Amygdala (tissue), 56 donors: ENCODE data around the gene KPNB1.
A peak's percentile ranks its signal among the peaks of the same experiment; 100 is the strongest.

Experiments used
- DNase-seq, 56 donors: peaks; one replicate each; lab custom pipeline; 2025; lab: John Stamatoyannopoulos, UW

The KPNB1 gene

DNA sequence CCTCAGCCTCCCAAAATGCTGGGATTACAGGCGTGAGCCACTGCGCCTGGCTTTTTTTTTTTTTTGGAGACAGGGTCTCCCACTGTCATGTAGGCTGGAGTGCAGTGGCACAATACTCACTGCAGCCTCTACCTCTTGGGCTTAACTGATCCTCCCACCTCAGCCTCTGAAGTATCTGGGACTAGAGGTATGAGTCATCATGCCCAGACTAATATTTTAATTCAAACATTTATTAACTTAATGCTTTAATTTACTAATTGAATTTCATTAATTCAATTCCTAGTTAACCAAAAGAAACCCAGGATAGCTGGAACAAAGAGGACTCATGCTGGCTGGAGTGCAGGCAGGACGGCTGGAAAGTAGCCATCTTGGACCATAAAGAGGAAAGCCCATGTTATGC, 14.0 kb upstream of the KPNB1 start:
- DNase-seq: no peak

DNA sequence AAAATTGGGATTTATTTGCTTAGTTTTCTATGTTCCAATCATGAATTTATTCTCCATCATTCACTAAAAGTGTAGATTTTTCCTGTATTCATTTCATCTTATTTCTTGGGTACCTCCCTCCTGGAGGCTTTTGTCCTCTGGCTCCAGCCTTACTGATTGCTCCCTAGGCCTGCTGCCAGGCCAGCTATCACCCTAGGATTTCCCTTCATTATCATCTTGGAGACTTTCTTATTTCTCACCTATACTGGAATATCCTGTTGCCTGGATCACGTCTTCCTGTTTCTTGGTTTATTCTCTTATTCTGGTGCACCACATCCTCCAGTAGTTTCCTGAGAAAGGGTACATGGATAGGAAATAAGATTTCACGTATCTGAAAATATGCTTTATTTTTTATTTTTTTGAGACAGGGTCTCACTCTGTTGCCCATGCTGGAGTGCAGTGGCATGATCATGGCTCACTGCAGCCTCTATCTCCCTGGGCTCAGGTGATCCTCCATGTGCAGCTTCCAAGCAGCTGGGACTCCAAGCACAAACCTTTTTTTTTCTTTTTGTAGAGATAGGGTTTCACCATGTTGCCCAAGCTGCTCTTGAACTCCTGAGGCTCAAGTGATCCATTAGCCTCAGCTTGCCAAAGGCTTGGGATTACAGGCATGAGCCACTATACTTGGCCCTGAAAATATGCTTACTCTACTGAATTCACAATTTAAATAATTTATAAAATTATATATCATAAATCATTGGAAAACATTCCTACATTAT, 13.3 kb upstream of the KPNB1 start:
- DNase-seq: no peak

DNA sequence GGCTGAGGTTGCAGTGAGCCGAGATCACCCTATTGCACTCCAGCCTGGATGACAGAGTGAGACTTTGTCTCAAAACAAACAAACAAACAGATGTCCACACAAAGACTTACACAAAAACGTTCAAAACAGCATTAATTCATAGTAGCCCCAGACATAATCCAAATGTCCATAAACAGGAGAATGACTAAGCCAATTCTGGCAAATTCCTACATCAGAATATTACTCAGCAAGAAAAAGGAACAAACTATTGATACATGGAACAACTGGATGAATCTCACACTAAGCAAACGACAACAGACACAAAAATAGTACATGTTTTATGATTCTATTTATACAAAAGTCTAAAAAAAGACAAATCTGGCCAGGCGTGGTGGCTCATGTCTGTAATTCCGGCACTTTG, 10.8 kb upstream of the KPNB1 start:
- DNase-seq: no peak

DNA sequence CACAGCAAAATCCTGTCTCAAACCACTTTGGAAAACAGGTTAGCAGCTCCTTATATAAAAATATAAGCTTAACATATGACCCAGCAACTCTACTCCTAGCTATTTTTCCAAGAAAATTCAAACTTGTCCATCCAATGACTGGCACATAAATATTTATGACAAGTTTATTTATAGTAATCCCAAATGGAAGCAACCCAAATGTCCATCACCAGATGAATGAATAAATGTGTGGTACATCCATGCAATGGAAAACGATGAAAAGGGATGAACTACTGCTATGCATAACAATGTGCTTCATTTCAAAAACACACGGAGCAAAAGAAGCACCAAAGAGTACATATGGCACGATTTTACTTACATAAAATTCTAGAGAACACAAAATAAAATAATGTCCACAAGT, 9.6 kb upstream of the KPNB1 start:
- DNase-seq: no peak

DNA sequence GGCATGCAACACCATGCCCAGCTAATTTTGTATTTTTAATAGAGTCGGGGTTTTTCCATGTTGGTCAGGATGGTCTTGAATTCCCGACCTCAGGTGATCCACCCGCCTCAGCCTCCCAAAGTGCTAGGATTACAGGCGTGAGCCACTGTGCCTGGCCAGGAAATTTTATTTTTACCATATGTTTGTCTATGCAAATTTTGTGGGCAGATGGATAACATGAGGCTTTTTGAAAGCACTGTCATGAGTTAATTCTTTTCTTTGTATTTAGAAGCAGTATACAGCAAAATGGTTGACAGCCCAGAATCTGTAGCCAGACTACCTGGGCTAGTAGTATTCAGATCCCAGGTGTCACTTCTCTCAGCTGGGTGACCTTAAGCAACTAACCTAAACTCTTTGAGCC, 8.5 kb upstream of the KPNB1 start:
- DNase-seq: no peak

DNA sequence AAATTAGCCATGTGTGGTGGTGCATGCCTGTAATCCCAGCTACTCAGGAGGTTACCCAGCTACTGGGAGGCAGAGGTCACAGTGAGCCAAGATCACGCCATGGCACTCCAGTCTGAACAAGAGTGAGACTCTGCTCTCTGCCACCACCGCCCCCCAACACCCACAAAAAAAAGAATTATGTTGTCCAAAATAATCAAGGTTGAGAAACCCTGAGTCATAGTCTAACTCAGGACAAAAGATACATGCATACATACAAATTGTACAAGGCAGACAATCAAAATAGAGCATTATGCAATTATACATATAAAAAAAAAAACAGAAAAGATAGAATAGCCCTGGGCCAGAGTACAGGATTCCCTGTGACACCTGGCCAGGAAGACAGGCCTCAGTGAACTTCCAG, 6.6 kb upstream of the KPNB1 start:
- DNase-seq: no peak

DNA sequence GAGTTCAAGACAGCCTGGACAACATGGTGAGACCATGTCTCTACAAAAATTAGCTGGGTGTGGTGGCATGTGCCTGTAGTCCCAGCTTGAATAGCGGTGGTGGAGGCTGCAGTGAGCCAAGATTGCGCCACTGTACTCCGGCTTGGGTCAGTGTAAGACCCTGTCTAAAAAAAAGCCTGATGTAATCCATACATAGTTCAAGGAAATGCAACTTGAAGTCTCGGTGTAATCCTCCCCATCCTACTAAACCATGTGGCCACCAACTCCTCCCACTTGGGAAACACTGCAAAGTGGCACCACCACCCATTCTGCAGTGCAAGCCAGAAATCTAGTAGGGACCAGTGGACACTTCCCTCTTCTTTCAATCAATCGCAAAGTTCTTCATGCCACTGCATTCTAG, 5.4 kb upstream of the KPNB1 start:
- DNase-seq: no peak

DNA sequence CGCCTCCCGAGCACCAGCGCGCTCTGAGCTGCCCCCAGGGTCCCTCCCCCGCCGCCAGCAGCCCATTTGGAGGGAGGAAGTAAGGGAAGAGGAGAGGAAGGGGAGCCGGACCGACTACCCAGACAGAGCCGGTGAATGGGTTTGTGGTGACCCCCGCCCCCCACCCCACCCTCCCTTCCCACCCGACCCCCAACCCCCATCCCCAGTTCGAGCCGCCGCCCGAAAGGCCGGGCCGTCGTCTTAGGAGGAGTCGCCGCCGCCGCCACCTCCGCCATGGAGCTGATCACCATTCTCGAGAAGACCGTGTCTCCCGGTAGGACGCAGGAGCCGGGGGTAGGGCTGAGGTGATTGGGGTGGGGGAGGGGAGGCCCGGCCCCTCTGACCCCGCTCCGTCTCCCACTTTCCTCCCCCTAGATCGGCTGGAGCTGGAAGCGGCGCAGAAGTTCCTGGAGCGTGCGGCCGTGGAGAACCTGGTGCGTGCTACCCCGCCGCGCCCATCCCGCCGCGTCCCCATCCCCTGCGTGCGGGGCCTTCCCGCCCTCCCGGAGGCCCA, 329 bp downstream of the KPNB1 start:
- DNase-seq: peak in 5 of 56 donors; percentile 25 to 82 (median 44)

DNA sequence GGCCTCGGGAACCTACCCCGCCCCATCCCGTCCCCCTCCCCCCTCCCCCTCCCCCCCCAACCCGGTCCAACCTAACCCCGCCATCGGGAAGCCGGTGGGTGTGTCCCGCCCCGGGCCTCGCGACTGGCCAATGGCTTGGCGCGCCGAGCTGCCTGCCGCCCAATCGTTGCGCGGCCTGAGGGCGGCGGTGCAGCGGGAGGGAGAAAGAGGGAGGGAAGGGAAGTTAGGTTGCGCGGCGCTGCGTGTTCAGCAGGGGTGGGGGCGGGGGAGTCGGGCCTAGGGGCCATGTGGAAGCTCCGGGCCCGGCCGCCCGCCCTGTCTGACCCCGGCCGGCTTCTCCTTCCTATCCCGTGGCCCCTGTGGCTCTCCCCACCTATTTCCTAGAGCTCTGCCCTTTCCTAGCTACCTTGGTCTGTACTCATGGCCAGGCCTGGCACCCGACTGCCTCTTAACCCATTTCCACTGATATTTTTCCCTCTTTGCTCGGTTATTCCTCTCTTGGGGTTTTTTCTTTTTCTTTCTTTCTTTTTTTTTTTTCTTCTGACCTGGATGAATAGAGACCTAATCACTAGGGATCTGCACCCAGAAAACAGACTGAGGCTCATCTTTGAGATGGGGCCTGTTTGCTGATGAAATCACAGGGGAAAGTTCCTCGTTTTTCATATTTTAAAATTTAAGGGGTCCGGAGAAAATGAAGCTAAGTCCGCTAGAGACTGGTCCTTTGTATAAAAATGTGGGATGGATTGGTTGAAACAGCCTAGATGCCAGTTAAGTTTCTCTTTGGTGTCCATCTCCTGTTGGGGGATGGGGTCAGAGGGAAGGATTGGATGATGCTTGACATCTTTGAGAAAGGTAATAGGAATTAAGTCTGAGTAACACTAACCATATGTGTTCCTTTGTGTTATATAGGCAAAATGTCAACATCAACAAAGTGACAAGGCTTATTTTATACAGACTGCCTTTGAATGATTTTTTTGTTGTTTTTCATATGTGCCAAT, 1.1 kb downstream of the KPNB1 start:
- peak; percentile 50 to 96 (median 90) for DNase-seq

DNA sequence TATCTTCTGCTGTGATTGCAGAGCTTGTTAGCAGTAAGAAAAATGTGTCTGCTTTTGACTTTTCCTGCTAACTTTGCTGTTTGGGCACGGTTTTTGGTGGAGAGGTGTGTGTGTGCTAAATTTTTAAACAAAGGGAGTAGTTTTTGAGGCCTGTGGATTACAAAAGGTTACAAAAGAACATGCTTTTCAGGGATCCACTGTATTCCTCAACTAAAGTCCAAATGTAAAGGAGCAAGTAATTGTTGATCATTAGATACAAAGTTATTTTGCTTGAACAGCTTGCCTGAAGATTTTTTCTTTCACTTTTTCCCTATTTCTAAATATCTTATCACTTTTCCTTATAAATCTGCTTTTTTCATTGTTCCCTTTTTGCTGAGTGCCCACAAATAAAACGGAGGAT, 2.0 kb downstream of the KPNB1 start:
- DNase-seq: no peak

DNA sequence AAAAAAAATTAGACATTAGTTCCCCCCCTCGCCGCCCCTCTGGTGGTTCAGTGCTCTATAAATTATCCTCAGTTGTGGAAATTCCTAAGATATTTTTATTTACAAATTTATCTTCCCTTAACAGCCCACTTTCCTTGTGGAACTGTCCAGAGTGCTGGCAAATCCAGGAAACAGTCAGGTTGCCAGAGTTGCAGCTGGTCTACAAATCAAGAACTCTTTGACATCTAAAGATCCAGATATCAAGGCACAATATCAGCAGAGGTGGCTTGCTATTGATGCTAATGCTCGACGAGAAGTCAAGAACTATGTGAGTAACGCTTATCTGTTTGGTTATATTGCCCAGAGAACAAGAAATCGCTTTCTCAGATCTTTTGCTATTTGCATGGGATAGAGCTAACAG, 2.9 kb downstream of the KPNB1 start:
- DNase-seq: no peak

DNA sequence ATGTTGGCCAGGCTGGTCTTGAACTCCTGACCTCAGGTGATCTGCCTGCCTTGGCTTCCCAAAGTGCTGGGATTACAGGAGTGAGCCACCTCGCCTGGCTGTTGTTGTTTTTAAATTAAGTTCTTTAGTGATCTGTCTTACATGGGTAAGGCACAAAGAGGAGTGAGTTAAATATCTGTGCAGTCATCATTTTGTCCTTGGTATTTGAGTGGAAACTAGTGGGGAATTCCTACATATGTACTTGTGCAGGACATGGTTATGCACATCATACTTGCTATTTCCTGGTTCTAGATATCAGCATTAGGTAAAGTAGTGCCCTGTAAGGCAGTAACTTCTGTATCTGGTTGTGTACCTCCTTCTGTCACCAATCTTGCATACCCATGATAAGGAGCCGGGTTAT, 3.7 kb downstream of the KPNB1 start:
- DNase-seq: no peak

DNA sequence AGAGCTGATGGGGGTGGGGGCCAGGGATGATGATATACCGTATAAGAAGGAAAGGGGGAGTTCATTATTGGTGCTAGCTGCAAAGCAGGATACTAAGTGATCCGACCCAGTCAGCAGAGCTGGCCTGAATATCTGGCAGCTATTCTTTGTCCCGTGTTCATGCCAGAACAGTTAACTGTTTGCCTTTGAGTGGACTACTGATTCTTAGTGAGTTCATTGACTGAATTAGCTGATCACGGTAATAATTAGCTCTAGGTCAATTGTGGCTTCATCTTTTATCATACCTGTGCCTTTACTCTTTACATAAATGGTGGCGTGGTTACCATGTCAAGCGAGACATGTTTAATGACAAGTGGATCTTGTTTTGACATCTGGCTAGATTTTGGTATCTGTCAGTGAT, 5.3 kb downstream of the KPNB1 start:
- peak in 3 of 56 donors; percentile 2 to 9 (median 5) for DNase-seq

DNA sequence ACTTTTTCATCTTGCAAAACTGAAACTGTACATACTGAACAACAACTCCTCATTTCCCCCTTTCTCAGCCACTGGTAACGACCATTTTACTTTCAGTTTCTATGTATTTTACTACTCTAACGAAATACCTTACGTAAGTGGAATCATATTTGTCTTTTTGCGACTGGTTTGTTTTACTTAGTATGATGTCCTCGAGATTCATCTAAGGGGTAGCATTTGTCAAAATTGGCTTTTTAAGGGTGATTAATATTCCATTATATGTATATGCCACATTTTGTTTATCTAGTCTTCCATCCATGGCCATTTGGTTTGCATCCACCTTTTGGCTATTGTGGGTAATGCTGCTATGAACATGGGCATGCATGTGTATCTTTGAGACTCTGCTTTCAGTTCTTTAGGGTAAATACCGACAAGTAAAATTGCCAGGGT, 10.4 kb downstream of the KPNB1 start:
- no peak for DNase-seq

DNA sequence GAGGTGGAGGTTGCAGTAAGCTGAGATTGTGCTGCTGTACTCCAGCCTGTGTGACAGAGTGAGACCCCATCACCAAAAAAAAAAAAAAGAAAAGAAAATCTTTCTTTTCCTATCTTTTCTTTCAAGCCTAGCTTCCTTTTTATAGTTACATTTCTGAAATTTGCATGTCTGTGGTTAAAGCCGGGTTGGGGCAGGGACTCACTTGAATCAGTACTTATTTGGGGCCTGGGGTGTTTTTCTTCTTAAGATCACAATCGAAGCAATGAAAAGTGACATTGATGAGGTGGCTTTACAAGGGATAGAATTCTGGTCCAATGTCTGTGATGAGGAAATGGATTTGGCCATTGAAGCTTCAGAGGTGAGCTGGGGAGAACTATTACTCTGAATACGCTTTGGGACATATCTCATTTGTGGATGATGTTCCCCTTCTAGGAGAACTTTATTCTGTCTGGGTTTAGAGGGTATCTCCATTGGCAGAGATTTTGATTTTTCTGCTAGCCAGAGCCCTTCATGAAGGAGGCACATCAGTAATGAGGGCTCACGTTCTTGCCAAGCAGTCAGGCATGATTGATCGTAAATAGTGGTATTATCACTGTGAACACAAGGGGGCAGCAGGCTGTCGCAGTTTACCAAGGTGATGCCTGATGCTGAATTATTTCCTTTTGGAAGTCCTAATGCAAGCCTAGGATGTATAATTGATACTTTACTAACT, 14.3 kb downstream of the KPNB1 start:
- DNase-seq: peak in 36 of 56 donors; percentile 1 to 77 (median 15)

DNA sequence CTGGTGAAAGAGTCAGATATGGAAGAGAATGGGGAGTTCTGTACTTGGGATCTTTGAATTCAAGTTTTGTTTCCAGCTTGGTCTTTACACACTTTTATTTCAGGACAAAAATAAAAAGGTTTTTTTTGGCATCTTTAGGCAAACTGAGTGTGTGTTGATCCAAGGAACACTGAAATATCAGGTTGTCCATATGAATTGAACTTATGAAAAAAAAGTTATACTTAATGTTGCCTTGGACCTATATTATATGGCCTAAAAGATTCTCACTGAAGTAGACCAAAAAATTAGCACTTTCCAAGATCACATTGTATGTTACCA, 14.9 kb downstream of the KPNB1 start:
- no peak for DNase-seq

DNA sequence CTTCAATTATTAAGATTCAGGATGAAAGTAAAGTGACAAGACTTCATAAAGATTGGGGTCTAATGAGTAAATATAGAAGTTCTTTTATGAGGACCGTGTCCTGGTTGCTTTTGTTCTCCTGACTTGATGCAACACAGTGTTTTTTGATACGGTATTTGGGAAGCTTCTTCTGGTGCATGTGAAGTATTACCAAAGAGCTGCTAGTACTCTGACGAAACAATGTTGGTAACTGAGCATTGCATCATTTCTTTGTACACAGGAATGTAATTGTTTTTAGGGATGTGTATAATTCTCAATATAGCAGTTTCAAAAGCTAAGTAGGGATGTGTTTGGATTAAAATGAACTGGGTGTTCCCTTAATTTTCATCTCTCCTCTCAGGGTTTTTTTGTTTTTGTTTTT, 15.9 kb downstream of the KPNB1 start:
- no peak for DNase-seq

DNA sequence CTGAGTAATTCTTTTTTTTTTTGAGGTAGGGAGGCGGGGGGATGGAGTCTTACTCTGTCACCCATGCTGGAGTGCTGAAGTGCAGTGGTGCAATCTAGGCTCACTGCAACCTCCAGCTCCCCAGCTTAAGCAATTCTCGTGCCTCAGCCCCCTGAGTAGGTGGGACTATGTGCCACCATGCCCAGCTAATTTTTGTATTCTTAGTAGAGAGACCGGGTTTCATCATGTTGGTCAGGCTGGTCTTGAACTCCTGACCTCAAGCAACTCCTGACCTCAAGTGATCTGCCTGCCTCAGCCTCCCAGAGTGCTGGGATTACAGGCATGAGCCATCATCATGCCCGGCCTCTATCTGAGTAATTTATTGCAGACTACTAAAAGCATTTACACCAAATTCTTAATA, 19.4 kb downstream of the KPNB1 start:
- no peak for DNase-seq

DNA sequence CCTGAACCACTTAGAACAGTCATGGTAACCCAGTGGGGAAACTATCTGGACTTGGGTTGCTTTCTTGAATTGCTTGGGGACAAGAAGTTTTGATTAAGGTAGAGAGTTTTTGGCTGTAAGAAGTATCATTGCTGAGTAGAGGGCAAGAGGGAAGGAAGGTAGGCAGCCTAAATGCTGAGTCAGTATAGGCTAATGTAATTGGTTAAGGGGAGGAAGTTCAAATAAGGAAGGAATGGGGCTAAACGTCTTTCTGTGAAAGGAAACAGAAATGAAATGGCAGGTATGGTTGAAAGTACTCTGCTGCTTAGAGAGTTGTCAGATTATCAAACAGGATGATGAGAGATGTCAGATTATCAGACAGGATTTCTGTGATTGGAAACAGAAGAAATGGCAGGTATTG, 20.3 kb downstream of the KPNB1 start:
- no peak for DNase-seq

DNA sequence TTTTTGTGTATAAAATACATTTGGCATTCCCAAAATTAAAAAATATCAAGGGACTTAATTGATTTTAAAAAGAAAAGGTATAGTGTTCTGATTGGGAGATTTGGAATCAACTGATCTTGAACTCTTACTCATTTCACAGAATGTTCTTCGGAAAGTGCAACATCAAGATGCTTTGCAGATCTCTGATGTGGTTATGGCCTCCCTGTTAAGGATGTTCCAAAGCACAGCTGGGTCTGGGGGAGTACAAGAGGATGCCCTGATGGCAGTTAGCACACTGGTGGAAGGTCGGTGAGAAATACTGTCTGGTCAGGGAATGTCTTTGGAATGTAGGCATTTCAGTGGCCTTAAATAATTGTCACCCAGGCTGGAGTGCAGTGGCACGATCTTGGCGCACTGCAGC, 24.8 kb downstream of the KPNB1 start:
- DNase-seq: no peak
